ENCODE measurements around the gene ARSD. TPM values are rescaled to one million over a fixed set of nuclear protein-coding genes. Genes with fewer than 3 reads are reported as not detected.

ARSD gene
- total and polyA plus RNA-seq, 2 of the 13 experiments (the other 11 are each of a cell fraction or from before 2014, with no cell fraction given) = 4.8 to 6.8 TPM

DNA sequence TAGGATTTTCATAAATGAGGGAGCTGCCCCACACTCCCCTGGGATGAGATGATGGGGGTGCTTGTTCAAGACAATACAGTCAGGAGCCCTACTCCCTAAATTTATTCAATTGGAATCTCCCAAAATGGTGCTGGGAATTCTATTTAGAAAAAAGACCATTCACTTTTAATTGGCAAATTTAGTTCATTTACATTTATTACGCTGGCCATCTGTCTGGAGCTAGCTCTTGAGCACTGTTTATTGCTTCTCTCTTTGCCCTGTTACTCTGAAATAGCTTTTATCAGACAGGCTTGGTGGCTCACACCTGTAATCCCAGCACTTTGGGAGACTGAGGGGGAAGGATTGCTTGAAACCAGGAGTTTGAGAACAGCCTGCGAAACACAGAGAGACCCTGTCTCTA lies 2.0 kb upstream of the ARSD start:
- Histone ChIP-seq H2AFZ (ENCODE audit: low read length) (no peak overlapping the region), H3K36me3 (replicated peaks in 1 of 2; ENCODE audit: control insufficient read depth in 1 of 2, insufficient read depth in 2 of 2, low read length in 2 of 2) (no peaks in the 10 kb centered on the region; a peak in 1 of 5 replicates), H4K20me1 (ENCODE audit: insufficient read depth, low read length) (no peaks in the 10 kb centered on the region), H3K79me2 (ENCODE audit: insufficient read depth, low read length) (no peaks in the 10 kb centered on the region), H3K27me3 (ENCODE audit: control insufficient read depth in 1 of 2, insufficient read depth in 2 of 2, low read length in 2 of 2) (no peaks in the 10 kb centered on the region), H3K27ac (ENCODE audit: extremely low read length, insufficient read depth, low read length) (no peak overlapping the region), H3K4me2 (ENCODE audit: low read depth, low read length) (no peak overlapping the region), H3K4me1 (ENCODE audit: insufficient read depth, low read length) (no peaks in the 10 kb centered on the region), H3K4me3 (replicated peaks in 1 of 3; ENCODE audit: insufficient read depth in 1 of 3, low read depth in 2 of 3, low read length in 3 of 3) (no peak overlapping the region), H3K9ac (ENCODE audit: insufficient read depth, low read depth, low read length) (no peak overlapping the region), H3K9me3 (ENCODE audit: low read length) (no peaks in the 10 kb centered on the region)
- no peak for ATAC-seq
- FAIRE-seq = no peak
- CTCF ChIA-PET (ENCODE audit: low intra/inter-chr PET ratio, low total read pairs) = no interaction called here
- intact Hi-C loops (cut with micrococcal nuclease; ENCODE audit: unreplicated experiment) = no loop called here
- POLR2A ChIA-PET = no interaction called here
- no TSS peak for BruUV-seq (replicated peaks)
- in situ Hi-C loops (cut with HindIII; ENCODE audit: extremely low pct_ligation_motif_present, low pct_unique_long_range_greater_than_20kb) = no loop called here
- no peak for DNase-seq (ENCODE audit: low spot score)
- 79% methylated on average over 2 of the region's 2 CpGs for WGBS (ENCODE audit: low lambda C conversion rate)
- TF ChIP-seq ZNF660 (CRISPR knock-in tag; IDR thresholded peaks at IDR 0.05; ENCODE audit: borderline replicate concordance, low read depth) (no peak), ZNF547 (CRISPR knock-in tag; IDR thresholded peaks at IDR 0.05) (no peak), ZNF232 (CRISPR knock-in tag; IDR thresholded peaks at IDR 0.05; ENCODE audit: borderline replicate concordance) (no peak), NFYB (CRISPR knock-in tag; IDR thresholded peaks at IDR 0.05) (no peak), SOX13 (IDR thresholded peaks at IDR 0.05) (no peak), SOX13 (CRISPR knock-in tag; conservative IDR thresholded peaks at IDR 0.05 in 1 of 2, IDR thresholded peaks at IDR 0.05 in 1 of 2) (no peak), TFDP2 (CRISPR knock-in tag; IDR thresholded peaks at IDR 0.05) (no peak), MBNL3 (CRISPR knock-in tag; conservative IDR thresholded peaks at IDR 0.05) (no peak), MBD4 (IDR thresholded peaks at IDR 0.05; ENCODE audit: borderline replicate concordance, low read length) (no peak), BCL6 (CRISPR knock-in tag; IDR thresholded peaks at IDR 0.05) (no peak), FLYWCH1 (CRISPR knock-in tag; IDR thresholded peaks at IDR 0.05) (no peak), ZC3H4 (CRISPR knock-in tag; IDR thresholded peaks at IDR 0.05; ENCODE audit: borderline replicate concordance) (no peak), ZNF879 (CRISPR knock-in tag; IDR thresholded peaks at IDR 0.05) (no peak), RFX5 (IDR thresholded peaks at IDR 0.05; ENCODE audit: low read depth, low read length) (no peak)
- TF ChIP-seq, protein P1, sequence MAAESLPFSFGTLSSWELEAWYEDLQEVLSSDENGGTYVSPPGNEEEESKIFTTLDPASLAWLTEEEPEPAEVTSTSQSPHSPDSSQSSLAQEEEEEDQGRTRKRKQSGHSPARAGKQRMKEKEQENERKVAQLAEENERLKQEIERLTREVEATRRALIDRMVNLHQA (CRISPR knock-in tag; IDR thresholded peaks at IDR 0.05) = no peak
- TF ChIP-seq, protein P2, sequence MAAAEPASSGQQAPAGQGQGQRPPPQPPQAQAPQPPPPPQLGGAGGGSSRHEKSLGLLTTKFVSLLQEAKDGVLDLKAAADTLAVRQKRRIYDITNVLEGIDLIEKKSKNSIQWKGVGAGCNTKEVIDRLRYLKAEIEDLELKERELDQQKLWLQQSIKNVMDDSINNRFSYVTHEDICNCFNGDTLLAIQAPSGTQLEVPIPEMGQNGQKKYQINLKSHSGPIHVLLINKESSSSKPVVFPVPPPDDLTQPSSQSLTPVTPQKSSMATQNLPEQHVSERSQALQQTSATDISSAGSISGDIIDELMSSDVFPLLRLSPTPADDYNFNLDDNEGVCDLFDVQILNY (CRISPR knock-in tag; conservative IDR thresholded peaks at IDR 0.05) = no peak
- TF ChIP-seq, protein P3, sequence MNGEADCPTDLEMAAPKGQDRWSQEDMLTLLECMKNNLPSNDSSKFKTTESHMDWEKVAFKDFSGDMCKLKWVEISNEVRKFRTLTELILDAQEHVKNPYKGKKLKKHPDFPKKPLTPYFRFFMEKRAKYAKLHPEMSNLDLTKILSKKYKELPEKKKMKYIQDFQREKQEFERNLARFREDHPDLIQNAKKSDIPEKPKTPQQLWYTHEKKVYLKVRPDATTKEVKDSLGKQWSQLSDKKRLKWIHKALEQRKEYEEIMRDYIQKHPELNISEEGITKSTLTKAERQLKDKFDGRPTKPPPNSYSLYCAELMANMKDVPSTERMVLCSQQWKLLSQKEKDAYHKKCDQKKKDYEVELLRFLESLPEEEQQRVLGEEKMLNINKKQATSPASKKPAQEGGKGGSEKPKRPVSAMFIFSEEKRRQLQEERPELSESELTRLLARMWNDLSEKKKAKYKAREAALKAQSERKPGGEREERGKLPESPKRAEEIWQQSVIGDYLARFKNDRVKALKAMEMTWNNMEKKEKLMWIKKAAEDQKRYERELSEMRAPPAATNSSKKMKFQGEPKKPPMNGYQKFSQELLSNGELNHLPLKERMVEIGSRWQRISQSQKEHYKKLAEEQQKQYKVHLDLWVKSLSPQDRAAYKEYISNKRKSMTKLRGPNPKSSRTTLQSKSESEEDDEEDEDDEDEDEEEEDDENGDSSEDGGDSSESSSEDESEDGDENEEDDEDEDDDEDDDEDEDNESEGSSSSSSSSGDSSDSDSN (CRISPR knock-in tag; IDR thresholded peaks at IDR 0.05) = no peak
- TF ChIP-seq, protein P4, sequence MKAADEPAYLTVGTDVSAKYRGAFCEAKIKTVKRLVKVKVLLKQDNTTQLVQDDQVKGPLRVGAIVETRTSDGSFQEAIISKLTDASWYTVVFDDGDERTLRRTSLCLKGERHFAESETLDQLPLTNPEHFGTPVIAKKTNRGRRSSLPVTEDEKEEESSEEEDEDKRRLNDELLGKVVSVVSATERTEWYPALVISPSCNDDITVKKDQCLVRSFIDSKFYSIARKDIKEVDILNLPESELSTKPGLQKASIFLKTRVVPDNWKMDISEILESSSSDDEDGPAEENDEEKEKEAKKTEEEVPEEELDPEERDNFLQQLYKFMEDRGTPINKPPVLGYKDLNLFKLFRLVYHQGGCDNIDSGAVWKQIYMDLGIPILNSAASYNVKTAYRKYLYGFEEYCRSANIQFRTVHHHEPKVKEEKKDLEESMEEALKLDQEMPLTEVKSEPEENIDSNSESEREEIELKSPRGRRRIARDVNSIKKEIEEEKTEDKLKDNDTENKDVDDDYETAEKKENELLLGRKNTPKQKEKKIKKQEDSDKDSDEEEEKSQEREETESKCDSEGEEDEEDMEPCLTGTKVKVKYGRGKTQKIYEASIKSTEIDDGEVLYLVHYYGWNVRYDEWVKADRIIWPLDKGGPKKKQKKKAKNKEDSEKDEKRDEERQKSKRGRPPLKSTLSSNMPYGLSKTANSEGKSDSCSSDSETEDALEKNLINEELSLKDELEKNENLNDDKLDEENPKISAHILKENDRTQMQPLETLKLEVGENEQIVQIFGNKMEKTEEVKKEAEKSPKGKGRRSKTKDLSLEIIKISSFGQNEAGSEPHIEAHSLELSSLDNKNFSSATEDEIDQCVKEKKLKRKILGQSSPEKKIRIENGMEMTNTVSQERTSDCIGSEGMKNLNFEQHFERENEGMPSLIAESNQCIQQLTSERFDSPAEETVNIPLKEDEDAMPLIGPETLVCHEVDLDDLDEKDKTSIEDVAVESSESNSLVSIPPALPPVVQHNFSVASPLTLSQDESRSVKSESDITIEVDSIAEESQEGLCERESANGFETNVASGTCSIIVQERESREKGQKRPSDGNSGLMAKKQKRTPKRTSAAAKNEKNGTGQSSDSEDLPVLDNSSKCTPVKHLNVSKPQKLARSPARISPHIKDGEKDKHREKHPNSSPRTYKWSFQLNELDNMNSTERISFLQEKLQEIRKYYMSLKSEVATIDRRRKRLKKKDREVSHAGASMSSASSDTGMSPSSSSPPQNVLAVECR (CRISPR knock-in tag; IDR thresholded peaks at IDR 0.05; ENCODE audit: borderline replicate concordance) = no peak
